GM21423 (cell line): ENCODE results near the gene C10orf53.
"Not testable (repeated sequence)": the region's sequence is repeated elsewhere in the genome, so short reads cannot be mapped to it uniquely, and the experiment has no call there.

ENCODE experiments used
- ATAC-seq: cut with Tn5 transposase; IDR thresholded peaks from one replicate; pipeline ENCODE4 v1.9.1; 2021; ENCODE audit warnings: mild to moderate bottlenecking, moderate library complexity; ENCODE audit not compliant: unreplicated experiment

Gene C10orf53

GRCh38 chr10:49686651-49687050 lies 7.2 kb downstream of the C10orf53 start:
- ATAC-seq: no peak

GRCh38 chr10:49688261-49688846 lies 8.9 kb downstream of the C10orf53 start:
- no peak for ATAC-seq

GRCh38 chr10:49688920-49689319 lies 9.5 kb downstream of the C10orf53 start:
- no peak for ATAC-seq

- ATAC-seq: no peak
These were observed 10.5 kb downstream of the C10orf53 start for GRCh38 chr10:49689882-49690510.

- ATAC-seq: no peak
These were observed 11.4 kb downstream of the C10orf53 start for GRCh38 chr10:49690698-49691356.

GRCh38 chr10:49691588-49691987 lies 12.1 kb downstream of the C10orf53 start:
- no peak for ATAC-seq

- ATAC-seq: no peak
These were observed 15.0 kb downstream of the C10orf53 start for GRCh38 chr10:49694466-49694865.

- ATAC-seq: no peak
These were observed 16.9 kb downstream of the C10orf53 start for GRCh38 chr10:49696311-49696710.

GRCh38 chr10:49698679-49699078 lies 19.2 kb downstream of the C10orf53 start:
- ATAC-seq: no peak

GRCh38 chr10:49700211-49700610 lies 20.8 kb downstream of the C10orf53 start:
- ATAC-seq: no peak

- ATAC-seq: no peak
These were observed 21.5 kb downstream of the C10orf53 start for GRCh38 chr10:49700997-49701396.

- no peak for ATAC-seq
These were observed 28.1 kb downstream of the C10orf53 start for GRCh38 chr10:49707585-49707984.

- ATAC-seq: no peak
These were observed 30.5 kb downstream of the C10orf53 start for GRCh38 chr10:49709934-49710333.

- no peak for ATAC-seq
These were observed 31.5 kb downstream of the C10orf53 start for GRCh38 chr10:49710966-49711365.

- ATAC-seq: no peak
These were observed 32.0 kb downstream of the C10orf53 start for GRCh38 chr10:49711481-49711880.

- ATAC-seq: no peak
These were observed 33.8 kb downstream of the C10orf53 start for GRCh38 chr10:49713266-49713665.

- not testable (repeated sequence) for ATAC-seq
These were observed 35.7 kb downstream of the C10orf53 start for GRCh38 chr10:49715157-49715556.

- ATAC-seq: no peak
These were observed 47.1 kb downstream of the C10orf53 start for GRCh38 chr10:49726593-49726992.

GRCh38 chr10:49733866-49734265 lies 54.4 kb downstream of the C10orf53 start:
- ATAC-seq: no peak

- ATAC-seq: no peak
These were observed 55.2 kb downstream of the C10orf53 start for GRCh38 chr10:49734676-49735075.

- ATAC-seq: no peak
These were observed 55.7 kb downstream of the C10orf53 start for GRCh38 chr10:49735161-49735560.

GRCh38 chr10:49735848-49736563 lies 56.6 kb downstream of the C10orf53 start:
- no peak for ATAC-seq
